GM10248 (cell line): ENCODE data around the gene CEMP1.
A peak's percentile ranks its signal among the peaks of the same experiment; 100 is the strongest.

Experiments
- CTCF ChIA-PET: fragments of 300-600 bp; sonication (Branson Sonifier 250); formaldehyde crosslinking; extraction: SDS; loops from one replicate; lab custom pipeline; 2021; ENCODE audit warnings: antibody characterized with exemption; lab: Yijun Ruan, JAX
- POLR2A ChIA-PET: fragments of 350-650 bp; sonication (Branson Sonifier 250); formaldehyde crosslinking; extraction: SDS; loops from one replicate; lab custom pipeline; 2020; ENCODE audit warnings: antibody characterized with exemption; lab: Yijun Ruan, JAX
- DNase-seq: peaks from one replicate; pipeline ENCODE4 v3.0.0; 2012; ENCODE audit errors: extremely low spot score
- CTCF ChIP-seq: IDR thresholded peaks from 2 replicates; pipeline ENCODE4 v1.5.1; 2012; ENCODE audit warnings: mild to moderate bottlenecking, low read depth; ENCODE audit errors: extremely low read depth, missing control alignments, control extremely low read depth

CEMP1 gene

DNA sequence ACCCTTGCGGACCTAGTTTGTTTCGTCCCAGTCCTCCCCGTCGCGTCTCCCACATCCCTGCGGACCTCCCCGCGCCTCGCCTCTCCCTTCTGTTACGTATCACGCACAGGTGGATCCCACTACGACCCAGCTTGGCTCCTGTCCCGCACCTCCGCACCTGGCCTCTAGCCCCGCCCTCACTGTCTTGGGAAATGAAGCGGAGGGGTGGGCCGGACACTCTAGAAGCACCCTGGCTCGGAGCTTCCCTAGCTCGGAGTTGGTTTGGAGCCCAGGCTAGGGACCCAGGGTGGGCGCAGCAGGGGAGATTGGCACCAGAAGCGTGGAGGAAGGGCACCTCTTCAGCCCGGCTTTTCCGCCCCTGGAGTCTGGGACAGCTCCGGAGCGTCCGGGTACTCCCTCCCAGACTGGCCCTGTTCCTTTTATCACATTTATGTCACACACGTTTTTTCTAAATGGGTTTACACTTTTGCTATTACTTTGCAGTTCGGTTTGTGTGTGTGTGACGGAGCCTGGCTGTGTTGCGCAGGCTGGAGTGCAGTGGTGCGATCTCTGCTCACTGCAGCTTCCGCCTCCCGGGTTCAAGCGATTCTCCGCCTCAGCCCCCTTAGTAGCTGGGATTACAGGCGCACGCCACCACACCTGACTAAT lies 1.4 kb upstream of the CEMP1 start:
- no peak for TF ChIP-seq CTCF
- POLR2A ChIA-PET: interaction anchor here (0.6 to 1.3 kb wide), 6 partner anchors 10 to 1811 kb away, joined by 3 to 6 read pairs (median 4); partner anchors contain the start of gene AMDHD2
- no peak for DNase-seq
- CTCF ChIA-PET: interaction anchor here (1.3 kb wide), 1 partner anchor 13 kb away, joined by 3 read pairs; no protein-coding TSS in a partner anchor

DNA sequence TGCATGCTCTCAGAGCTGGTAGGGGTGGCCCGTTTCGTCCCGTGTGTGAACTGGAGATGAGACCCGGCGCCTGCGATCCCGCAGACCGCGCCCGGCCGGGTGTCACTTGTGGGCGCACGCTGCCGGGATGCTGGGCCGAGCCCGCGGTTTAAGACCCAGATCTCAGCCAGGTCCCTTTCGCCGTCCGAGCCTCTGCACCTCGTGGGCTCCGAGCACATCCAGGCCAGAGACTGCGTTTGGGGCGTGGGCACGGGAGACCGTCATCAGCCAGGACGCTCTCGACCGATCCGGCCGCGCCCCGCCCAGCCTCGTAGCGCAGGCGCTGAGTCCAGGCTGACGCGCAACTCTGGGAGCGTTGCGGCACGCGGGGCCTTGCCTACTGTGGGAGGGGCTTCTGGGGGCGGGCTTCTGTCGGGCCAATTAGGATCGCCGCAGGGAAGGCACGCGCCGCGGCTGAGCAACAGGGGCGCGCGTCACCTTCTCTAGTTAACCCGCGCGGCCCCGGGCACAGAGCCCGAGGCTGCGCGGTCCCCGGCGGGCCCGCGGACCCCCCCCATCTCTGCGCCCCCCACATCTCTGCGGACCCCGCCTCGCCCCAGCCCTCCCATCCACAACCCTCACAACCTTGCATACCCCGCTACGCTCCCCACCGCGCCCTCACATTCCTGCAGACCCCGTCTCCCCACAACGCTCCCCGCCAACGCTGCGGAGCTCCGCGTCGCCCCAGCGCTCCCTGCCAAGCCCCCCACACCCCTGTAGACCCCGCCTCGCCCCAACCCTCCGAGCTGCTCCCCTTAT lies 687 bp upstream of the CEMP1 start:
- TF ChIP-seq CTCF: no peak
- POLR2A ChIA-PET: interaction anchor here (0.6 to 1.3 kb wide), 6 partner anchors 11 to 72 kb away, joined by 3 to 8 read pairs (median 6); partner anchors contain the start of gene AMDHD2
- DNase-seq: peak; percentile 98
- CTCF ChIA-PET: interaction anchor here (1.3 kb wide), 1 partner anchor 13 kb away, joined by 3 read pairs; no protein-coding TSS in a partner anchor

DNA sequence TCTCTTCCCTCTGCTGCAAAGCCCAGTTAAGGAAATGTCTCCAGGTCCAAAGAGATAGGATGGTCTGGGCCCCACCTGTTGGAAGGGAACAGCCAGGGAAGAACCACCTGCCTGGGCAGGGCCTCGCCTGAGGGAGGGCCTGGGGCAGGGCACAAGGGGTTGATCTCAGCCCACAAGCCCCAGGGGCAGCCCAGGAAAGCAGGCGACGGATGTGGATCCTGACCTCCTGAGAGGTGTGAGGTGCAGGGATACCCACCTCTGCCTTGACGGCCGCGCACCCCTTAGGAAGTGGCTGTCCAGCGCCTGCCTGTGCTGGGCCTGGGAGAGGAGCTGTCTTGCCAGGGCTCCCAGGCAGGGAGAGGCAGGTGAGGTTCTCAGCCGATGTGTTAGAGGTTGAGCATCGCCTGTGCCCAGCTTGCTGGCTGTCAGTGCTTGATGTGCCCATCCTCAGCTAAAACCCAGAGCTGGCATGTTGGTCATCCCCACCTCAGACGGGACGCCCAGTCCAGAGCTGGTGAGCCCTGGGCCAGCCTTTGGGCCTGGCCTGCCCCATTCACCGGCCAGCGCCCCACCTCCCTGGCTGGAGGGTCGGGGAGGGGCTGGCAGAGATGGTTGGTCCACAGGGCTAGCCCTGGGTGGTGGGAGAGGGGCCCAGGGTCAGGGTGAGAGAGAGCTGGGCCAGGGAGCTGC lies 434 bp downstream of the CEMP1 start:
- POLR2A ChIA-PET: interaction anchor here (0.7 to 1.2 kb wide), 4 partner anchors 10 to 73 kb away, joined by 5 to 9 read pairs (median 7); partner anchors contain the start of gene AMDHD2
- no peak for TF ChIP-seq CTCF
- DNase-seq: no peak
- CTCF ChIA-PET: no interaction called here

DNA sequence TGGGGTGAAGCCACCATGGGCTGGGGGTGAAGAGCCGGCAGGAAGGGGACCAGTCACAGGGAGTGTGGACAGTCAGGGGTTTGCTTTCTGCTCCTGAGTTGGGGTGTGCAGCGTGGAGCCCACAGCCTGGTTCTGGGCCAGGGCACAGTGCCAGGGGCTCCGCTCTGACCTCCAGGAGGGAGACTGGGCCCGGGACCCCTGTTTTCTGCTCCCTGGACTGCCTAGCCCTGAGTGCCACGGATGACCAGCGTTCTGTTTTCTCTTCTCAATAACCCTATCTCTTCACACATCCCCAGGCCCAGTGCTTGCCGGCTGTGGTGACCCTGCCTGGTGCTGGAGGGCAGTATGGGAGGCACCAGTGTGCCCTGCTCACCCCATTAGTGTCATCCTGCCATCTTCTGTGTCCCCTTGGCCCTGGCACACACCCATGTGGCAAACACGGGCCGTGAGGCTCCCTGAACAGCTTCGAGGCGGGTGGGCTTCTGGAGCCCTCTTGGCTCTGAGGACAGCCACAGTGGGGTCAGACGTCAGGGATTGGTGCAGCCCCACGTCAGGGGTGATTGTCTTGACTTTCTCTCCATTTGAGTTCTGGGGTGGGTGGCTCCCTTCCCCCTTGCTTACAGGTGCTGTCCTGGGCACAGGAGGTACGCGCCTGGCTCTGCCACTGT lies 1.1 kb downstream of the CEMP1 start:
- ChIA-PET CTCF (no interaction called here), POLR2A (interaction anchor here (1.0 to 1.2 kb wide), 2 partner anchors 11 to 152 kb away, joined by 3 to 9 read pairs; partner anchors contain the start of gene KCTD5)
- no peak for DNase-seq
- no peak for TF ChIP-seq CTCF

GRCh38 chr16:2529061-2529931 lies 1.9 kb downstream of the CEMP1 start:
- ChIA-PET CTCF (no interaction called here), POLR2A (interaction anchor here (0.9 to 1.0 kb wide), 2 partner anchors 9 to 153 kb away, joined by 3 to 4 read pairs; partner anchors contain the start of genes AMDHD2 and KCTD5)
- DNase-seq: no peak
- no peak for TF ChIP-seq CTCF
